ENCODE results near the gene HELT. TPM values are rescaled to one million over a fixed set of nuclear protein-coding genes. Genes with fewer than 3 reads are reported as not detected.

The HELT gene
- total and polyA plus RNA-seq, 2 of the 4 experiments (the other 2 are of a cell fraction): not detected

DNA sequence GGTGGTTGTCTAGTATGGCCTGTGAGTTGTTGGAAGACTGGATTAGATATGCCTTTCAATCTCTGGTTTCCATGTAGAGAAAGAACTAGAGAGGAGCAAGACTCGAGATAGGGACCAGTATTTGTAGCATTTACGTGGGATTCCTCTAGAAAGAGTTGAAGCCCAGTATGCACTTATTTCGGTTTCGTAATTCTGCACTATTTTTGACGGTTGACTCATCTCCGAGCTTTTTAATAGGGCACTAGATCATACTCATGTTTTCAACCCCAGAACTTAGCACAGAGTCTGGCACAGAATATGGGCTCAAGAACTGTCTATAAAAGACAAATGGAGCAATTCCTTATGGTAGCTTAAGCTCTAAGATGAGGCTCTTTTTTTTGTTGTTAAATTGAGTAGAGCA is 15.7 kb downstream of the HELT start:
- Histone ChIP-seq H2BK120ac (ENCODE audit: low read depth, low read length) (no peak overlapping the region), H2BK5ac (ENCODE audit: low read depth, low read length, poor library complexity, severe bottlenecking) (no peak overlapping the region), H3K23ac (ENCODE audit: low read depth, low read length) (no peak overlapping the region), H3K27ac (ENCODE audit: insufficient read depth, low read length) (no peak overlapping the region), H3K9ac (ENCODE audit: low read depth, low read length) (no peak overlapping the region), H3K18ac (ENCODE audit: low read depth, low read length) (no peak overlapping the region), H3K27me3 (ENCODE audit: control insufficient read depth, insufficient read depth, low read length) (peaks cover 20% of the 10 kb centered on the region), H2AK5ac (ENCODE audit: low read depth, low read length) (no peak overlapping the region), H3K9me1 (ENCODE audit: insufficient read depth, low read length) (no peaks in the 10 kb centered on the region), H3K36me3 (ENCODE audit: control insufficient read depth, insufficient read depth, low read length) (no peaks in the 10 kb centered on the region), H3K4me3 (ENCODE audit: insufficient read depth, low read depth, low read length) (no peak overlapping the region), H3K56ac (ENCODE audit: extremely low read depth, insufficient read depth, low read length) (no peak overlapping the region), H2BK20ac (ENCODE audit: low read depth, low read length) (no peak overlapping the region), H4K91ac (ENCODE audit: insufficient read depth, low read depth, low read length) (no peak overlapping the region), H3K4me2 (ENCODE audit: low read depth, low read length) (no peak overlapping the region), H3K14ac (replicated peaks; ENCODE audit: low read depth, low read length) (no peak overlapping the region), H2AK9ac (replicated peaks; ENCODE audit: low read depth, low read length, poor library complexity) (no peak overlapping the region), H2BK15ac (ENCODE audit: low read depth, low read length) (no peak overlapping the region), H4K8ac (ENCODE audit: low read depth in 2 of 2, low read length in 2 of 2) (no peak overlapping the region), H3K9me3 (ENCODE audit: control insufficient read depth, insufficient read depth, low read length) (no peaks in the 10 kb centered on the region), H4K5ac (ENCODE audit: low read depth, low read length) (no peak overlapping the region), H4K20me1 (ENCODE audit: insufficient read depth, low read length) (no peaks in the 10 kb centered on the region), H3K4ac (ENCODE audit: low read depth, low read length) (no peak overlapping the region), H3K79me1 (ENCODE audit: low read depth in 1 of 2, low read length in 2 of 2) (no peaks in the 10 kb centered on the region), H2AFZ (replicated peaks; ENCODE audit: low read length, poor library complexity) (no peak overlapping the region), H3K4me1 (ENCODE audit: control insufficient read depth, insufficient read depth, low read length) (no peaks in the 10 kb centered on the region)
- POLR2A ChIA-PET (ENCODE audit: unreplicated experiment): no interaction called here
- no CpG with 5 or more reads among the region's 6 CpGs for WGBS, 2 experiments (ENCODE audit: extremely low coverage in 2 of 2, insufficient read length in 1 of 2)
- no TSS peak for BruUV-seq (replicated peaks)
- dilution Hi-C loops (cut with HindIII; ENCODE audit: low sequenced_read_pairs, unreplicated experiment) (no loop called here), in situ Hi-C loops (cut with MboI; ENCODE audit: low sequenced_read_pairs) (no loop called here), intact Hi-C loops (cut with micrococcal nuclease) (loop anchor here (10.0 kb wide), 1 partner anchor 1001 kb away; no protein-coding TSS in a partner anchor)
- DNase-seq: no peak
- ATAC-seq (ENCODE audit: low read depth): no peak
- TF ChIP-seq NFE2L2 (IDR thresholded peaks at IDR 0.05; ENCODE audit: low read depth, low read length) (no peak), CHD1 (IDR thresholded peaks at IDR 0.05; ENCODE audit: low read depth, low read length) (no peak)
- TF ChIP-seq, protein P1, sequence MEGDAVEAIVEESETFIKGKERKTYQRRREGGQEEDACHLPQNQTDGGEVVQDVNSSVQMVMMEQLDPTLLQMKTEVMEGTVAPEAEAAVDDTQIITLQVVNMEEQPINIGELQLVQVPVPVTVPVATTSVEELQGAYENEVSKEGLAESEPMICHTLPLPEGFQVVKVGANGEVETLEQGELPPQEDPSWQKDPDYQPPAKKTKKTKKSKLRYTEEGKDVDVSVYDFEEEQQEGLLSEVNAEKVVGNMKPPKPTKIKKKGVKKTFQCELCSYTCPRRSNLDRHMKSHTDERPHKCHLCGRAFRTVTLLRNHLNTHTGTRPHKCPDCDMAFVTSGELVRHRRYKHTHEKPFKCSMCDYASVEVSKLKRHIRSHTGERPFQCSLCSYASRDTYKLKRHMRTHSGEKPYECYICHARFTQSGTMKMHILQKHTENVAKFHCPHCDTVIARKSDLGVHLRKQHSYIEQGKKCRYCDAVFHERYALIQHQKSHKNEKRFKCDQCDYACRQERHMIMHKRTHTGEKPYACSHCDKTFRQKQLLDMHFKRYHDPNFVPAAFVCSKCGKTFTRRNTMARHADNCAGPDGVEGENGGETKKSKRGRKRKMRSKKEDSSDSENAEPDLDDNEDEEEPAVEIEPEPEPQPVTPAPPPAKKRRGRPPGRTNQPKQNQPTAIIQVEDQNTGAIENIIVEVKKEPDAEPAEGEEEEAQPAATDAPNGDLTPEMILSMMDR (conservative IDR thresholded peaks at IDR 0.05; ENCODE audit: low read depth, low read length): no peak
- CTCF ChIA-PET: interaction anchor here (0.5 kb wide), 1 partner anchor 86 kb away, joined by 5 read pairs; no protein-coding TSS in a partner anchor
